Ishikawa (cell line): ENCODE results near the gene EML6.

Experiments
- EGR1 ChIP-seq: IDR thresholded peaks from 2 replicates; pipeline ENCODE4 v1.6.1; 2012
- EP300 ChIP-seq: IDR thresholded peaks from 2 replicates; pipeline ENCODE4 v1.6.1; 2012; ENCODE audit warnings: borderline replicate concordance
- RAD21 ChIP-seq: IDR thresholded peaks from 2 replicates; pipeline ENCODE4 v1.6.1; 2012; ENCODE audit warnings: low read depth
- TAF1 ChIP-seq: IDR thresholded peaks from 2 replicates; pipeline ENCODE4 v1.6.1; 2012; ENCODE audit warnings: low read depth, mild to moderate bottlenecking
- TCF12 ChIP-seq: IDR thresholded peaks from 2 replicates; pipeline ENCODE4 v1.6.1; 2012; ENCODE audit warnings: low read depth
- TF ChIP-seq, protein P1 (sequence below): IDR thresholded peaks from 2 replicates; pipeline ENCODE4 v1.6.1; 2012
- TF ChIP-seq, protein P2 (sequence below): IDR thresholded peaks from 2 replicates; pipeline ENCODE4 v1.6.1; 2012; ENCODE audit warnings: low read depth, mild to moderate bottlenecking
- TF ChIP-seq, protein P3 (sequence below): IDR thresholded peaks from 2 replicates; pipeline ENCODE4 v1.6.1; 2012

DNA sequence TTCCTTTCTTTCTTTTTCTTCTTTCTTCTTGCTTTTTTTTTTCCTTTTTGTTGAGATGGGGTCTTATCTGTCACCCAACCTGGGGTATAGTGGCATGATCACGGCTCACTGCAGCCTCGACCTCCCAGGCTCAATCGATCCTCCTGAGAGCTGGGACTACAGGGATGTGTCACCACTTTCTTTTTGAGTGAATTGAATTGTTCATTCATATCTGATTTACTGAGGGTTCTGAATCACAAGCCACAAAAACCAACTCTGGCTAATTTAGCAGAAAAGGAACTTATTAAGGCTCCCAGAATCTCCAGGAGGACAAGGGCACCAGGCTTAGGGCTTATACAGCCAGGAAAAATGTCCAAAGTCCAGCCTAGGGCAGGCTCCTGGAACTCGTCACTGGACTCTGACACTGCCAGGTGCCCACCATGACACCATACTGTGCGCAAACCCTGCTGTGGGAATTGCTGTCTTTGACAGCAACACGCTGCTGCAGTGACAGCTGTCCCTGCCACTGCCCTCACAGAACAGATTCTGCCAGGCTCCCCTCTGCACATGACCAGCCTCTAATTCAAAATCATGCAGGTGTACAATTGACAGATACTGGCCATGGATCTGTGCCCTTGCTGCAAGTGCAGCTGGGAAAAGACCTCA lies 42.9 kb upstream of the EML6 start:
- TF ChIP-seq, protein P1, sequence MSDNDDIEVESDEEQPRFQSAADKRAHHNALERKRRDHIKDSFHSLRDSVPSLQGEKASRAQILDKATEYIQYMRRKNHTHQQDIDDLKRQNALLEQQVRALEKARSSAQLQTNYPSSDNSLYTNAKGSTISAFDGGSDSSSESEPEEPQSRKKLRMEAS: no peak
- TF ChIP-seq EP300 (no peak), EGR1 (no peak), RAD21 (no peak), TCF12 (no peak), TAF1 (no peak)
- TF ChIP-seq, protein P2, sequence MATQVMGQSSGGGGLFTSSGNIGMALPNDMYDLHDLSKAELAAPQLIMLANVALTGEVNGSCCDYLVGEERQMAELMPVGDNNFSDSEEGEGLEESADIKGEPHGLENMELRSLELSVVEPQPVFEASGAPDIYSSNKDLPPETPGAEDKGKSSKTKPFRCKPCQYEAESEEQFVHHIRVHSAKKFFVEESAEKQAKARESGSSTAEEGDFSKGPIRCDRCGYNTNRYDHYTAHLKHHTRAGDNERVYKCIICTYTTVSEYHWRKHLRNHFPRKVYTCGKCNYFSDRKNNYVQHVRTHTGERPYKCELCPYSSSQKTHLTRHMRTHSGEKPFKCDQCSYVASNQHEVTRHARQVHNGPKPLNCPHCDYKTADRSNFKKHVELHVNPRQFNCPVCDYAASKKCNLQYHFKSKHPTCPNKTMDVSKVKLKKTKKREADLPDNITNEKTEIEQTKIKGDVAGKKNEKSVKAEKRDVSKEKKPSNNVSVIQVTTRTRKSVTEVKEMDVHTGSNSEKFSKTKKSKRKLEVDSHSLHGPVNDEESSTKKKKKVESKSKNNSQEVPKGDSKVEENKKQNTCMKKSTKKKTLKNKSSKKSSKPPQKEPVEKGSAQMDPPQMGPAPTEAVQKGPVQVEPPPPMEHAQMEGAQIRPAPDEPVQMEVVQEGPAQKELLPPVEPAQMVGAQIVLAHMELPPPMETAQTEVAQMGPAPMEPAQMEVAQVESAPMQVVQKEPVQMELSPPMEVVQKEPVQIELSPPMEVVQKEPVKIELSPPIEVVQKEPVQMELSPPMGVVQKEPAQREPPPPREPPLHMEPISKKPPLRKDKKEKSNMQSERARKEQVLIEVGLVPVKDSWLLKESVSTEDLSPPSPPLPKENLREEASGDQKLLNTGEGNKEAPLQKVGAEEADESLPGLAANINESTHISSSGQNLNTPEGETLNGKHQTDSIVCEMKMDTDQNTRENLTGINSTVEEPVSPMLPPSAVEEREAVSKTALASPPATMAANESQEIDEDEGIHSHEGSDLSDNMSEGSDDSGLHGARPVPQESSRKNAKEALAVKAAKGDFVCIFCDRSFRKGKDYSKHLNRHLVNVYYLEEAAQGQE: no peak
- TF ChIP-seq, protein P3, sequence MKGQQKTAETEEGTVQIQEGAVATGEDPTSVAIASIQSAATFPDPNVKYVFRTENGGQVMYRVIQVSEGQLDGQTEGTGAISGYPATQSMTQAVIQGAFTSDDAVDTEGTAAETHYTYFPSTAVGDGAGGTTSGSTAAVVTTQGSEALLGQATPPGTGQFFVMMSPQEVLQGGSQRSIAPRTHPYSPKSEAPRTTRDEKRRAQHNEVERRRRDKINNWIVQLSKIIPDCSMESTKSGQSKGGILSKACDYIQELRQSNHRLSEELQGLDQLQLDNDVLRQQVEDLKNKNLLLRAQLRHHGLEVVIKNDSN: no peak
